CD4-positive, alpha-beta T cell treated with Interleukin-2 at 100 ng/mL for 4 hours (primary cell): ENCODE data around the gene GPR146.

ENCODE experiments used
- DNase-seq: peaks from one replicate; pipeline ENCODE4 v3.0.0-alpha.2; 2020; ENCODE audit warnings: low spot score

Gene GPR146

DNA sequence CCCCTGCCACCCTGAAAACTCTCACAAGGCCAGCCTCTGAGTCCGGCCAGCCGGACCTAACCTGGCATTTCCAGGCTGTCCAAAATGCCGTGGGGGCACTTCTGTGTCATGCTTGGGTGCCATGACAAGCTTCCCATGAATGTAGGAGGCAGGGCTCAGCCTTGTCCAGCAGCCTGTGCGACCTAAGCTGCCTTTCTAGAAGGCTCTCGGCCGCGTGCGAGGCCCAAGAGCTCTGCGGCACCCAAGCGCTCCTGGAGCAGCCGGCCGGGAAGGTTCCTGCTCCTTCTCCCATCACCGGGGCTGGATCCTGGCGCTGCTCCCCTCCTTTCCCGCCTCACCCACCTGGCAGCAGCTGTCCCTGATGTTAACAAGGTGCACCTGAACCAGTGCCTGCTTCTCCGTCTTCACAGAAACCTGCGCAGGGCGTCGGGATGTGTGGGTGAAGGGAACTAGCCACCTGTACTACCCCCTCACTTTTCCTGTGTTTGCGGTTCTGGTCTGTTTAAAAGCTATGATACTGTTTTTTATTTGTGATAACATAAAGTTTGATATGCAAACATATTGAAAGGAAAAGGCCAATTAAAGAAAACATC is 49.7 kb downstream of the GPR146 start:
- no peak for DNase-seq

DNA sequence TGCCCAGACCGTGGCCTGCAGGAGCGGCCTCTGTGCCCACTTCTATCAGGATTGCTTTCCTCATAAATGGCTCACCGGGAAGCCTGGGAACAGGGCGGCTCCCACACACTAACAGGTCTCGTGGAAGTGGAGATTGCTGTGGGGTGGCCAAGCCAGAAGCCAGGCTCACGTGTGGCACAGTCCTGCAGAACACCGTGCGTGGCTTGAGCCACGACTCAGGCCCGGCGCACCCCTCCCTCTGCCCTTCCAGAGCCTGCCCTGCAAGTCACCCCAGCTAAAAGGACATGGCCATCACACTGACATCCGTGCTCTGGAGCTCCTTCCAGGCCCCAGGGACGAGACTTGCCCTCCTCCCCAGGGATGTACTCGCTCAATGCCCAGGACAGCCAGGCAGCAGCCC is 50.5 kb downstream of the GPR146 start:
- no peak for DNase-seq

GRCh38 chr7:1095621-1096155 is 51.3 kb downstream of the GPR146 start:
- no peak for DNase-seq

GRCh38 chr7:1096156-1097119 is 52.1 kb downstream of the GPR146 start:
- no peak for DNase-seq

GRCh38 chr7:1097120-1097504 is 52.8 kb downstream of the GPR146 start:
- DNase-seq, result no peak

- no peak for DNase-seq
These were observed 54.2 kb downstream of the GPR146 start for GRCh38 chr7:1098243-1099153.

DNA sequence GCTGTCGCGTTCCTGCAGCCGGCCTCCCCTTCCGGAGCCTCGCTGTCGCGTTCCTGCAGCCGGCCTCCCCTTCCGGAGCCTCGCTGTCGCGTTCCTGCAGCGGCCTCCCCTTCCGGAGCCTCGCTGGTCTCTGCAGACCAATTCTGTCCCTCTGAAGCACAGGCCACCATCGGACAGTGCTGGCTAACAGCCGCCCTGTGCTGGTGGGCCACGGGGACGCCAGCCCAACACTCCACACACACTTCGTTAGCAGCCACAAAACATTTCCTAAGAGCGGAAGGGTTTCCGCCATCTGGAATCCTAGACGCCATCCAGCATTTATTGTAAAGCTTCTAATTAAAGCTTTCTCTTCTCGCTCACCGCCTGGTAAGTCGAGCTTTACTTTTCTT is 54.8 kb downstream of the GPR146 start:
- no peak for DNase-seq

DNA sequence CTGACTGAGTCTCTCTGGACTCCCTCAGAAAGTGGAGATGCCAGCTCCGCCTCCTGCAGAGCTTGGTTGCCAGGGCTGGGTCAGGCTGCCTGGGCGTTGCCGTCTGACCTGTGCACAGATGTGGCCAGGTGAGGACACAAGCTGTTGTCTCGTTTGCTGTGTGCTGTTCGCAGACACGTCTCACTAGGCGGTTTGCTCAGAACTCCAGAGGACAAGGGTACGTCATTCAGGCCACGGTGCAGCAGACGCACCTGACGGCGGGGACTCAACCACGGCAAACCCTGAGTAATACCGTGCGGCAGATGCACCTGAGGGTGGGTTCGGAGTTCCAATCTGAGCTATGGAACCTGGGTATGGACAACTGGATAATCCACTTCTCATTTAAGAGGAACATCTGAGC is 55.3 kb downstream of the GPR146 start:
- no peak for DNase-seq

- DNase-seq, result no peak
These were observed 56.0 kb downstream of the GPR146 start for GRCh38 chr7:1100386-1100785.

DNA sequence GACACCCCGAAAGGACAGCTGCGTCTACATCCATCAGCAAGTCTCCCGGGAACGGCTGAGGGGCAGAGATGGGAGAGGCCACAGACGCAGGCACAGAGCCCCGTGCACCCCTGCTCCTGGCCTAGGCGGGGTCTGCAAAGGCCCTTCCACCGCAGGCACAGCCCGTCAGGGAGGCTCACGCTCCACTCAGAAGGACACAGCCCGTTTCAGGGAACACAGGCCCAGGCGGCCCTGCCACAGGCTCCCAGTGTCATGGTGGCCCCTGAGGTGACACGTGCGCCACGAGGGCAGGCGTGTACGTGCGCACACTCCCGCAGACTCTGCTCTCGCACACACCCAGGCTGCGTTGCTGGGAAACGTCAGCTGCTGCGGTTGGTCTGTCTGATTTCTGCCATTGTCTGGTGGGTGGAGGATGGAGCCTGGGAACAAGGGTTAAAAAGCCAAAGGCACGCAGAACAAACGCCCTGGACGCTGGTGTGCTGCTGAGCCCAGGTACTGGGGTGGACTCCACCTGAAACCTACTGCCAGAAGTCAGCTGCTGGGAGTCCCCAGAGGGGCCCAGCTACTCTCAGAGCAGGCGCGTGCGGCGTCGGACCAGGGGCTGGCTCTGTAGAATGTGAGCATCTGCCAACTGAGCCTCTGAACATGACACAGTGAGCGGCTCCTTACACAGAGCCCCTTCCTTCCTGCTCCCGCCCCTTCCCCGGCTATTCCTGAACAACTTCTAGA is 56.7 kb downstream of the GPR146 start:
- DNase-seq, result no peak

- no peak for DNase-seq
These were observed 57.5 kb downstream of the GPR146 start for GRCh38 chr7:1101563-1102431.

- peak; percentile 5 for DNase-seq
These were observed 58.9 kb downstream of the GPR146 start for GRCh38 chr7:1103009-1103788.

DNA sequence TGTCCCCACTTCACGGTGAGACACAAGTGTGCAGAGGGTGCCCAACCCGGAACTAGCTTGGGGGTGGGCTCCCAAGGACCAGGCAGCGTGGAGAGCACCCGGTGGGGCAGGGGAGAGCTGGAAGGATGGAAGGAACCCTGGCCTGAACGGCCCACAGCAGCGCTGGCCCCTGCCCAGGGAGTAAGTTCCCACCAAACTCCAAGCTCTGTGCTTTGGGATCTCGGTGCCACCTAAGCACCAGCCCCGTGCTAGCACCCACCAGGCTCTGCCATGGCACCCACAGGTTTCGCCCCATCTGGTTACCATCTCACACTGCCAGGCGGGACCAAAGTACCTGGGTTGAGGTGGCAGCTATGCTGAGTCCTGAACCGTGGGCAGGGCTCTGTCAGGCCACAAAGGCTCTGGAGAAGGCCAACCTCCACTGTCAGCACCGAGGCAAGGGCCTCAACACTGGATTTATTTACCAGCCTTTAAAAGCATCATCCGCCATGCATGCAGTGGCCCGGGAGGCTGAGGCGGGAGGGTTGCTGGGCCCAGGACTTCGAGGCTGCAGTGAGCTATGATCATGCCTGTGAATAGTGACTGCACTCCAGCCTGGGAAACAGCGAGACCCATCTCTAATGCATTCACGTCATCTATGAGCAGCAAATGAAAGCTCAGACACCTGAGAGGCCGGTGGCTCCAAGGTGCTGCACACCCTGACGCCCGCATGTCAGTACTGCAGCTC is 59.6 kb downstream of the GPR146 start:
- DNase-seq, result no peak

DNA sequence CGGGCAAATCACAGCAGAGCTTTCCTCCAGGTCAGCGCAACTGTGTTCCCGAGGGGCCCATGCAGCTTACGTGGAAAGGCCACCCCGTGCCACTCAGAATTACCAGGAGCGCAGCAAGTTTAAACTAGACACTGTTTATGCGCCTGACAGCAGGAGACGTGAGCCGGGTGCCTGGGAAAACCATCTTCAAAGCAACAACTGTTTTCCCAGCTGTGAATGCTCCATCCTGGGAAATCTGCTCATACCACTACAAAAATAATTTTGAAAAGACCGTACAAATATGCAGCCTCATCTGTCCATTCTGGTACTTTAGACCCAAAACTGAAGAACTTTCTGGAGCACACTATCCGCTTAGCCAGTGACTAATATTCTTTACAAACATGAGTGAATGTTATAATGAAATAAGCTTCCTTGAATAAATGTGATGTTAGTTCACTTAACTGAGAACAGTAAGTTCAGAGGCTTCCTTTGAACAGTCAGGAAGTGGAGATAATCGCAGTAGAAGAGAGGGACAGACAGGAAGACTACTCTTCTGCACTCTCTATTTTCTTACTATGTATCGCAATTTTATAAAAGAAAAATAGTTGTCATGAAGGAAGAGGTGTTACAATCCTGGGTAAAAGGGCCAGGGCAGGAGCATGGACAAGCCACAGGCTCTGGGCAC is 60.3 kb downstream of the GPR146 start:
- no peak for DNase-seq

DNA sequence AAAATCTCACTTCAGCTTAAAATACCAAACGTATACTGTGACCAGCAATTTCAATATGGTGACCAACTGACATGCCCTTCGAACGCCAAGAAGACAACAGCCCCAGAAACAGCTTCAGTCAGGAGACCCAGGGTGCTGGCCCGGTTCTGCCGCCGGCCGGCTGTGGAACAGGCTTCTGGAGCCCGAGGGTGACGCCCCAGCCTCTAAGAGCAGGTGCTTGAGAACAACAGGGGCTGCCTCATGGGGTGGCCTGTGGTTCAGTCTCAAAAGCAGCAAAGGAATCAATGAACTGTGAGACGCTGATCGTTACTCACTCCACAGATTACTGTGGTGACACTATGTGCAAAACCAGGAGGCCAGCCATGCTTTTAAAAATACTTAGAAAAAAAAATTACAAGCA is 60.8 kb downstream of the GPR146 start:
- no peak for DNase-seq

DNA sequence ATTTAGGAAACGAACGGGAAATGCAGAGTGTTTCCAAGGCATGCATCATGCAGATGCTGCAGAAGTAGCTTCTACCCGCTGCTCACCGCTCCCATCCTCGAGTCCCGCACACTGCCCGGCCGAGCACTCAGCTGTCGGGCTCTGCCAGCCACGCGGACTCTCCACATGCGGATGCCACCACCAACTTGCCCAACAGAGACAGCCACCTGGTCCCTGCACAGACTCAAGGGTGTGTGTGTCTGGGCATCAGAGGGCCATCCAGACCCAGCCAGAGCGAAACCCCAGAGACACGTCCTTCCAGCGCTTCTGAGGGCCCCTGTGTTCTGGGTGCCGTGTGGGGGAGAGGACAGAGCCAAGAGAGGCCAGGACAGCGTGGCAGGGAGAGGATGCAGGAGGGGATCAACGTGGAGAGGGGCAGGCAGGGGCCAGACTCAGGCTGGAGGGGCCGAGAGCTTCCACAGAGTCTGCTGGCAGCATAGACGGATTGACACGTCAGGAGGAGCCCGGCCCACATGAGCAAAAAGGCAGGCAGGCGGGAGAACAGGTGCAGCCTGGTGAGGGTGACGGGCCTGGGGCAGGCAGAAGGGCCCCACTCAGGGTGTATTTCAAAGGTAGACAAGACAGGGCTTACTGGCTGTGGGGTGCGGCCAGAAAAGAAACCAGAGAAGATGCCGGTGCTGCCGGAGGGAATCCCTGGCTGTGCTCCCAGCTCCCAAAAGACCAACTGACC is 61.9 kb downstream of the GPR146 start:
- DNase-seq, result no peak

GRCh38 chr7:1106793-1107421 is 62.6 kb downstream of the GPR146 start:
- no peak for DNase-seq
